ENCODE results near the gene CACNA1D. TPM values are rescaled to one million over a fixed set of nuclear protein-coding genes. Genes with fewer than 3 reads are reported as not detected.

CACNA1D gene
- total RNA-seq, 1 donor from 2014 or later = 0.95 TPM

DNA sequence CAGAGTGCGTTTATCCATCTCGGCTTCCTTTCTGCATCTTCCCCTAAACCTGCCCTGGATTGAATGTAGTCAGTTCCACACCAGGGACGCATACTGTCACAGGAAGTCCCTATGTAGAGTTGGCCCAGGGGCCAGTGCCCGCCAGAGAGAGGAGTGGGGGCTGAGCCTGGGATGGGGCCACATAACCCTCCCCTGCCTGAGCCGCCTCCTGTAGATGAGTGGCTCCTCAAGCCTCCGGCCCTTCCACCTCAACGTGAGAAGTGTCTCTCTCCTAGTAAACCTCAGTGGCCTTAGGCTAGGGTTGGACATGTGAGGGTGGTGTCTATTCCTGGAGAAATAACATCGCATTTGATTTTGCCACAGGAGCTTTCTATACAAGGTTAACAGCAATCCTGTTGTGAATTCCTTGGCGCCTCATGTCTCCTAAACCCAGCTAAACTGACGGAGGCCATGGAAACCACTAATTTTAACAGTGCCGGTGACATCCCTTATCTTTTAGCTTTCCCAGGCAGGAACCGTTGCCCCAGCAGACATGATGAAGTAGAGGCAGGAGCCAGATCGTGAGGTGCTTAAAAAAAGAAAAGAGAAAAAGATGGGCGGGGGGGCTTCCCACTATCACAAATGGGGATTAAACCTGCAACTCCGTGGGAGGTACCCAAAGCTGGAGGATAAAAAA, 180.7 kb downstream of the CACNA1D start:
- no peak overlapping the region for H3K4me3 Mint-ChIP-seq (ENCODE audit: unreplicated experiment)
- no peak for DNase-seq (ENCODE audit: low spot score)
- H3K4me1 Mint-ChIP-seq (ENCODE audit: low read depth) = no peaks in the 10 kb centered on the region
- H3K27ac Mint-ChIP-seq (ENCODE audit: unreplicated experiment) = no peak overlapping the region
- peaks cover 29% of the 10 kb centered on the region for H3K27me3 Mint-ChIP-seq (ENCODE audit: low read depth)
- TF ChIP-seq, protein P1, sequence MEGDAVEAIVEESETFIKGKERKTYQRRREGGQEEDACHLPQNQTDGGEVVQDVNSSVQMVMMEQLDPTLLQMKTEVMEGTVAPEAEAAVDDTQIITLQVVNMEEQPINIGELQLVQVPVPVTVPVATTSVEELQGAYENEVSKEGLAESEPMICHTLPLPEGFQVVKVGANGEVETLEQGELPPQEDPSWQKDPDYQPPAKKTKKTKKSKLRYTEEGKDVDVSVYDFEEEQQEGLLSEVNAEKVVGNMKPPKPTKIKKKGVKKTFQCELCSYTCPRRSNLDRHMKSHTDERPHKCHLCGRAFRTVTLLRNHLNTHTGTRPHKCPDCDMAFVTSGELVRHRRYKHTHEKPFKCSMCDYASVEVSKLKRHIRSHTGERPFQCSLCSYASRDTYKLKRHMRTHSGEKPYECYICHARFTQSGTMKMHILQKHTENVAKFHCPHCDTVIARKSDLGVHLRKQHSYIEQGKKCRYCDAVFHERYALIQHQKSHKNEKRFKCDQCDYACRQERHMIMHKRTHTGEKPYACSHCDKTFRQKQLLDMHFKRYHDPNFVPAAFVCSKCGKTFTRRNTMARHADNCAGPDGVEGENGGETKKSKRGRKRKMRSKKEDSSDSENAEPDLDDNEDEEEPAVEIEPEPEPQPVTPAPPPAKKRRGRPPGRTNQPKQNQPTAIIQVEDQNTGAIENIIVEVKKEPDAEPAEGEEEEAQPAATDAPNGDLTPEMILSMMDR (IDR thresholded peaks at IDR 0.05) = no peak
- no peaks in the 10 kb centered on the region for H3K36me3 Mint-ChIP-seq (ENCODE audit: low read depth)
- no peaks in the 10 kb centered on the region for H3K9me3 Mint-ChIP-seq (ENCODE audit: low read depth)

DNA sequence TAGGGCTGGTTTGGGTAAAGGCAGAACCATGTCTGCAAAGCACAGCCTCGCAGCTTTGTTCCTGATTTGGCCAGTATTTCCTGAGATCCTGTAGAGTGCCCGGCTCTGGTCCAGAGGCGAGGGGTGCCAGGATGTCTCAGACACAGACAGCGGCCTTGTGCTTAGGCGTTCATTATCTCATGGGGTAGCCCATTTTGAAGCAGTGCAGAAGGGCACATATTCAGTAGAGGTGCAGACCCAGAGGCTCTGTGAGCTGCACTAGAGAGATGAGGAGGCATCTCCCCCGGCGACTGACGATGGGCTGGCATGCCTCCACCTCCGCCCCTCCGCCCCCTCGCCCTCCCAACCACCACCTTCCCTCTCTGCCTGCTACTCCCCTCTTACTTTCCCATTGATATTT, 181.5 kb downstream of the CACNA1D start:
- Mint-ChIP-seq H3K4me3 (ENCODE audit: unreplicated experiment) (no peak overlapping the region), H3K27ac (ENCODE audit: unreplicated experiment) (no peak overlapping the region), H3K4me1 (ENCODE audit: low read depth) (no peaks in the 10 kb centered on the region), H3K27me3 (ENCODE audit: low read depth) (peaks cover 35% of the 10 kb centered on the region), H3K36me3 (ENCODE audit: low read depth) (no peaks in the 10 kb centered on the region), H3K9me3 (ENCODE audit: low read depth) (no peaks in the 10 kb centered on the region)
- TF ChIP-seq, protein P1 (IDR thresholded peaks at IDR 0.05) = no peak
- no peak for DNase-seq (ENCODE audit: low spot score)

DNA sequence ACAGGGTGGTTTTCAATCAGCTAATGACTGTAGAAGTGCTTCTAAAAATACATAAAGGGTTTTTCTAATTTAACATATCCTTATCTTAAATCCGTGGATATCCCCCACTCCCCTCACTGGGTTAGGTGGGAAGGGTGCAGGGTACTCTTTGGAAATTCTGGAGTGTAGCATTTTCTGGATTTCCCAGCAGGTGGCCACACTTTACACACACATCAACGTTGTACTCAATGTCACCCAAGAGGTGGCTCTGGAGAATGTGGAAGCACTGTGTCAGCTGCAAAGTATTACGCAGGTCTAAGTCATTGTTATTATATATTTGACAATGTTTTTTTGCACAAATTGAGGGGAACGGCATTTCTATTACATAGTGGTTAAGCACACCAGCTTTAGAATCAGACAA, 183.0 kb downstream of the CACNA1D start:
- DNase-seq (ENCODE audit: low spot score) = no peak
- H3K9me3 Mint-ChIP-seq (ENCODE audit: low read depth) = no peaks in the 10 kb centered on the region
- TF ChIP-seq, protein P1 (IDR thresholded peaks at IDR 0.05) = peak; percentile 45
- H3K27me3 Mint-ChIP-seq (ENCODE audit: low read depth) = peaks cover 42% of the 10 kb centered on the region
- H3K27ac Mint-ChIP-seq (ENCODE audit: unreplicated experiment) = no peak overlapping the region
- H3K36me3 Mint-ChIP-seq (ENCODE audit: low read depth) = no peaks in the 10 kb centered on the region
- no peaks in the 10 kb centered on the region for H3K4me1 Mint-ChIP-seq (ENCODE audit: low read depth)
- H3K4me3 Mint-ChIP-seq (ENCODE audit: unreplicated experiment) = no peak overlapping the region

DNA sequence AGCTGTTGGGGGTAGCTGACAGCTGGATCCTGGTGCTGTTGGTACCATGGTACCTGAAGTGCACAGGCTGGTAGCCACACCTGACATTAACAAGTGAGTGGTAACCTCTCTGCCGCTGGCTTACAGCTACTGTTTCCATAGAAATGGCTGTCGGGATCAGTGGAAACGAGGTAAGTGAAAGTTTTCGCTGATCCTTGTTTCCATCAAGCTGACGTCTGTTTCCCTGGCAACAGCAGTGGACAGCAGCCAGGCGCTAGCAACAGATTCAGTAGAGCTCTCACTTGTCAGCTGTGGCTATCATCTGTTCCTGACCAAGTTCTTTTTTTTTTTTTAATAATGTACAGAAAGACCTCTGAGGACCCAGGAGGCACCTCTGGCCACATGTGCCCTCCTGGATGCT, 185.6 kb downstream of the CACNA1D start:
- Mint-ChIP-seq H3K27me3 (ENCODE audit: low read depth) (peaks cover 50% of the 10 kb centered on the region), H3K4me1 (ENCODE audit: low read depth) (no peaks in the 10 kb centered on the region), H3K36me3 (ENCODE audit: low read depth) (no peaks in the 10 kb centered on the region), H3K9me3 (ENCODE audit: low read depth) (no peaks in the 10 kb centered on the region), H3K4me3 (ENCODE audit: unreplicated experiment) (no peak overlapping the region), H3K27ac (ENCODE audit: unreplicated experiment) (no peak overlapping the region)
- DNase-seq (ENCODE audit: low spot score) = no peak
- TF ChIP-seq, protein P1 (IDR thresholded peaks at IDR 0.05) = no peak

DNA sequence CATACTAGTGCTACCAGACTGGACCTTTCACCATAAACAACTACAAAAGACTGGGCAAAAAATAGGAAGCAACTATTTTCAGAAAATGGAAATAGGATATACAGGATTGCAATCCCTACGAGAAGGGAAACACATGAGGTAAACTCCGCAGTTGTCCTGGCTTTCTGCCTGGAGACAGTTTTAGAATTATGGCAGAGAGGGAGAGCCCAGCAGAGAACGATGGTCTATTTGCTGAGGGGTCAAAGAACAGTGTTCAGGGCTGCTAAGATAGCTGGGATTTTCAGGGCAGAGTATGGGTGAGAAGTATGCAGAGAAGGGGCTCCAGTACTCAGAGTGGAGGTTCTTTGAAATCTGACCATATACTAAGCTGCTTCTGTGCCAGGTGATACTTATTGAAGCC, 188.4 kb downstream of the CACNA1D start:
- H3K4me1 Mint-ChIP-seq (ENCODE audit: low read depth) = no peaks in the 10 kb centered on the region
- TF ChIP-seq, protein P1 (IDR thresholded peaks at IDR 0.05) = no peak
- peaks cover 63% of the 10 kb centered on the region for H3K27me3 Mint-ChIP-seq (ENCODE audit: low read depth)
- H3K4me3 Mint-ChIP-seq (ENCODE audit: unreplicated experiment) = no peak overlapping the region
- DNase-seq (ENCODE audit: low spot score) = no peak
- H3K36me3 Mint-ChIP-seq (ENCODE audit: low read depth) = no peaks in the 10 kb centered on the region
- no peaks in the 10 kb centered on the region for H3K9me3 Mint-ChIP-seq (ENCODE audit: low read depth)
- no peak overlapping the region for H3K27ac Mint-ChIP-seq (ENCODE audit: unreplicated experiment)
